Panc1 (cell line): ENCODE measurements around the gene TAS2R39. TPM values are rescaled to one million over a fixed set of nuclear protein-coding genes. Genes with fewer than 3 reads are reported as not detected.
"Not testable (repeated sequence)": the region's sequence is repeated elsewhere in the genome, so short reads cannot be mapped to it uniquely, and the experiment has no call there.

Experiments
- ATAC-seq: fragments of 200-7000 bp; cut with Tn5 transposase; 2 replicates; pipeline ENCODE4 v1.9.1; 2020; ENCODE audit warnings: mild to moderate bottlenecking, moderate library complexity
- BruUV-seq: library from RNA; stranded (reverse); fragments of 400-500 nt; replicated peaks from 2 replicates; lab custom pipeline; 2021; lab: Mats Ljungman, UMichigan
- CTCF ChIA-PET: fragments of 300-600 bp; sonication (Branson Sonifier 250); formaldehyde crosslinking; loops from one replicate; lab custom pipeline; 2022; ENCODE audit warnings: antibody characterized with exemption; lab: Charles Lee
- POLR2A ChIA-PET: fragments of 300-600 bp; sonication (Branson Sonifier 250); formaldehyde crosslinking; loops from one replicate; lab custom pipeline; 2022; ENCODE audit warnings: antibody characterized with exemption; lab: Charles Lee
- DNase-seq: peaks from one replicate; pipeline ENCODE4 v3.0.0-alpha.2; 2010; ENCODE audit warnings: low read depth, low spot score
- H3K27ac ChIP-seq: 2 replicates; pipeline ENCODE4 v1.5.1; 2011; ENCODE audit warnings: mild to moderate bottlenecking, low read length, inconsistent platforms
- H3K27me3 ChIP-seq: fragments of 200-500 bp; sonication (Bioruptor generic); 2 replicates; pipeline ENCODE4 v1.6.0; 2014; ENCODE audit warnings: low read length, inconsistent platforms; ENCODE audit not compliant: control insufficient read depth, insufficient read depth
- H3K36me3 ChIP-seq: fragments of 200-500 bp; sonication (Bioruptor generic); 2 replicates; pipeline ENCODE4 v1.5.1; 2014; ENCODE audit warnings: inconsistent platforms, mild to moderate bottlenecking, low read length, moderate library complexity; ENCODE audit not compliant: control insufficient read depth, insufficient read depth
- H3K4me1 ChIP-seq: 2 replicates; pipeline ENCODE4 v1.5.1; 2011; ENCODE audit warnings: inconsistent platforms, mild to moderate bottlenecking, low read length, moderate library complexity; ENCODE audit not compliant: control insufficient read depth, insufficient read depth
- H3K4me3 ChIP-seq, 2 experiments: 2 replicates each; pipeline ENCODE4 v1.5.1; 2011 to 2012; ENCODE audit warnings: low read depth in 2 of 2, low read length in 2 of 2, mild to moderate bottlenecking in 2 of 2, inconsistent platforms in 1 of 2, moderate library complexity in 1 of 2
- H3K9me3 ChIP-seq: fragments of 200-500 bp; sonication (Bioruptor generic); 2 replicates; pipeline ENCODE4 v1.5.1; 2014; ENCODE audit warnings: low read depth, mild to moderate bottlenecking, inconsistent platforms, low read length, moderate library complexity; ENCODE audit not compliant: control insufficient read depth, insufficient read depth
- POLR2AphosphoS5 ChIP-seq: IDR thresholded peaks from 2 replicates; pipeline ENCODE4 v1.6.1; 2012; ENCODE audit warnings: mild to moderate bottlenecking, low read depth, low read length, moderate library complexity
- REST ChIP-seq, 2 experiments: IDR thresholded peaks; 2 replicates each; pipeline ENCODE4 v1.6.1; 2011 to 2012; ENCODE audit warnings: low read depth in 2 of 2, control low read depth in 1 of 2, low read length in 1 of 2, mild to moderate bottlenecking in 1 of 2, moderate library complexity in 1 of 2; ENCODE audit not compliant: insufficient read depth in 1 of 2
- SIN3A ChIP-seq: IDR thresholded peaks from 2 replicates; pipeline ENCODE4 v1.6.1; 2012; ENCODE audit warnings: low read depth, mild to moderate bottlenecking, low read length, moderate library complexity, borderline replicate concordance; ENCODE audit not compliant: insufficient read depth
- TCF7L2 ChIP-seq: IDR thresholded peaks from 2 replicates; pipeline ENCODE4 v1.6.1; 2011; ENCODE audit warnings: mild to moderate bottlenecking, low read depth, low read length, inconsistent platforms
- in situ Hi-C: cut with HindIII; loops from 2 replicates; pipeline ENCODE4 v1.10.0; 2016; ENCODE audit warnings: low sequenced_read_pairs, low pct_unique_long_range_greater_than_20kb
- intact Hi-C: fragments of 100-400 bp; cut with micrococcal nuclease; formaldehyde crosslinking; loops from one replicate; pipeline ENCODE4 v1.10.0; 2022; ENCODE audit not compliant: unreplicated experiment
- total RNA-seq: library from RNA; stranded (reverse); gene quantifications from one replicate; pipeline ENCODE4 v1.2.1, GENCODE V29; 2021; ENCODE audit not compliant: unreplicated experiment
- TF ChIP-seq, protein P1 (sequence below): fragments of 450-650 bp; IDR thresholded peaks from 2 replicates; pipeline ENCODE4 v1.5.1; 2017; ENCODE audit warnings: mild to moderate bottlenecking

The TAS2R39 gene
- total RNA-seq, 1 experiment from 2014 or later: not detected

DNA sequence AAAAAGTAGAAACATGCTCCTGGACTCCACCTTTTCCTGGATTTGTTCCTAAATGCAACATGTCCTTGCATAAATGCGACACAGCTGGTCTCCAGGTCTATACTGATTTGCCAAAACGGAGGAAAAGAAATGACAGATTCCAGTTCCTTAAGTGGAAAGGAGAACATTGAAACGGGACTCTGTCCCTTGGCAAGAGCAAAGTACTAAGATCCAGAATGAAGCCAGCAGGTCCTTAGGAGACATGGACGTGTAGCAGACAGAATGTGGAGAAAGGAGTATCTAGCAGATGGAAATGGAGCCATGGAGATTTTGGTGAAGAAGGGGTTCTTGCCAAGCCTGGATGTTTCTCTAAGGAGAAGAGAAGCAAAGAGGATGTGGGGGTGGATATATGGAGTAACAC lies 35.2 kb upstream of the TAS2R39 start:
- Histone ChIP-seq H3K27ac (no peak overlapping the region), H3K4me1 (no peaks in the 10 kb centered on the region), H3K36me3 (no peaks in the 10 kb centered on the region), H3K4me3 (no peak overlapping the region), H3K9me3 (no peaks in the 10 kb centered on the region), H3K27me3 (no peaks in the 10 kb centered on the region)
- intact Hi-C loops (no loop called here), in situ Hi-C loops (no loop called here)
- no TSS peak for BruUV-seq
- DNase-seq (no peak), ATAC-seq (no peak)
- CTCF ChIA-PET: no interaction called here
- TF ChIP-seq REST (IDR thresholded peaks at IDR 0.05; ENCODE audit: insufficient read depth in 1 of 2, low read depth in 2 of 2, low read length in 1 of 2) (no peak), SIN3A (no peak), TCF7L2 (no peak), POLR2AphosphoS5 (no peak)
- TF ChIP-seq, protein P1, sequence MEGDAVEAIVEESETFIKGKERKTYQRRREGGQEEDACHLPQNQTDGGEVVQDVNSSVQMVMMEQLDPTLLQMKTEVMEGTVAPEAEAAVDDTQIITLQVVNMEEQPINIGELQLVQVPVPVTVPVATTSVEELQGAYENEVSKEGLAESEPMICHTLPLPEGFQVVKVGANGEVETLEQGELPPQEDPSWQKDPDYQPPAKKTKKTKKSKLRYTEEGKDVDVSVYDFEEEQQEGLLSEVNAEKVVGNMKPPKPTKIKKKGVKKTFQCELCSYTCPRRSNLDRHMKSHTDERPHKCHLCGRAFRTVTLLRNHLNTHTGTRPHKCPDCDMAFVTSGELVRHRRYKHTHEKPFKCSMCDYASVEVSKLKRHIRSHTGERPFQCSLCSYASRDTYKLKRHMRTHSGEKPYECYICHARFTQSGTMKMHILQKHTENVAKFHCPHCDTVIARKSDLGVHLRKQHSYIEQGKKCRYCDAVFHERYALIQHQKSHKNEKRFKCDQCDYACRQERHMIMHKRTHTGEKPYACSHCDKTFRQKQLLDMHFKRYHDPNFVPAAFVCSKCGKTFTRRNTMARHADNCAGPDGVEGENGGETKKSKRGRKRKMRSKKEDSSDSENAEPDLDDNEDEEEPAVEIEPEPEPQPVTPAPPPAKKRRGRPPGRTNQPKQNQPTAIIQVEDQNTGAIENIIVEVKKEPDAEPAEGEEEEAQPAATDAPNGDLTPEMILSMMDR: no peak
- POLR2A ChIA-PET: no interaction called here

DNA sequence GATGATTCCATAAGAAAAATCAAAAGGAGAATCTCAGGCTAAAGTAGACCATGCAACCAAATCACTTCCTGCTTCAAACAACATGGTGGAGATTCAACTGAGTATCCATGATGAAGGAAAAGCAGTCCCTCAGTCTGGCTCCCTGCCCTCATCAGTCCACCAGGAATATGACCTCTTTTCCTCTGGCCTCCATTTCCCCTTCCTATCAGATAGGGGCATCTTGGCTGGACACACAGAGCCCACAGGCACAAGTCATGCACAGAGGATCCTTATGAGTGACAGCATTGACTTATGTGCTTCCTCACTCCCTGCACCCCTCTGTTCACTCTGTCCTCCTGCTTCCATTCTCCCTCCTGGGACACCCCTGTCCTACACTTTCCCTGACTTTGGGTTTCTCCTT lies 34.6 kb upstream of the TAS2R39 start:
- TF ChIP-seq POLR2AphosphoS5: no peak
- no peak for TF ChIP-seq REST (IDR thresholded peaks at IDR 0.05; ENCODE audit: insufficient read depth in 1 of 2, low read depth in 2 of 2, low read length in 1 of 2)
- TF ChIP-seq, protein P1: no peak
- no peak for TF ChIP-seq TCF7L2
- TF ChIP-seq SIN3A: no peak
- no TSS peak for BruUV-seq
- Histone ChIP-seq H3K36me3 (no peaks in the 10 kb centered on the region), H3K27ac (no peak overlapping the region), H3K9me3 (no peaks in the 10 kb centered on the region), H3K4me3 (no peak overlapping the region), H3K4me1 (no peaks in the 10 kb centered on the region), H3K27me3 (no peaks in the 10 kb centered on the region)
- intact Hi-C loops (no loop called here), in situ Hi-C loops (no loop called here)
- ChIA-PET CTCF (no interaction called here), POLR2A (no interaction called here)
- DNase-seq: no peak
- ATAC-seq: no peak

DNA sequence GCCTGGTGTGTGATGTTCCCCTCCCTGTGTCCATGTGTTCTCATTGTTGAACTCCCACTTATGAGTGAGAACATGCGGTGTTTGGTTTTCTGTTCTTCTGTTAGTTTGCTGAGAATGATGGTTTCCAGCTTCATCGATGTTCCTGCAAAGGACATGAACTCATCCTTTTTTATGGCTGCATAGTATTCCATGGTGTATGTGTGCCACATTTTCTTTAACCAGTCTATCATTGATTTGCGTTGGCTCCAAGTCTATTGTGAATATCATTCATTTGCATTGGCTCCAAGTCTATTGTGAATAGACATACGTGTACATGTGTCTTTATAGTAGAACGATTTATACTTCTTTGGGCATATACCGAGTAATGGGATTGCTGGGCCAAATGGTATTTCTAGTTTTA lies 32.5 kb upstream of the TAS2R39 start:
- H3K27ac ChIP-seq, H3K36me3 ChIP-seq, BruUV-seq, POLR2A ChIA-PET, intact Hi-C loops, H3K4me3 ChIP-seq, H3K27me3 ChIP-seq, CTCF ChIA-PET, in situ Hi-C loops, H3K4me1 ChIP-seq, DNase-seq, ATAC-seq, H3K9me3 ChIP-seq: not testable (repeated sequence)

- DNase-seq, H3K36me3 ChIP-seq, CTCF ChIA-PET, H3K9me3 ChIP-seq, H3K27me3 ChIP-seq, in situ Hi-C loops, BruUV-seq, H3K4me3 ChIP-seq, ATAC-seq, H3K27ac ChIP-seq, POLR2A ChIA-PET, intact Hi-C loops, H3K4me1 ChIP-seq: not testable (repeated sequence)
These were observed 24.6 kb upstream of the TAS2R39 start for GRCh38 chr7:143158617-143159016.
